Activated naive CD8-positive, alpha-beta T cell treated with anti-CD3 and anti-CD28 coated beads, Interleukin-2, amount 10 ng/mL, durations not matched to agents 7 days and 5 days (primary cell): ENCODE data around the gene SAMD15. TPM values are rescaled to one million over a fixed set of nuclear protein-coding genes. Genes with fewer than 3 reads are reported as not detected.
"Not testable (repeated sequence)": the region's sequence is repeated elsewhere in the genome, so short reads cannot be mapped to it uniquely, and the experiment has no call there.

Experiments
- ATAC-seq: fragments of 150-1000 bp; cut with Tn5 transposase; one replicate; pipeline ENCODE4 v1.10.0; 2021; ENCODE audit warnings: low read depth, moderate library complexity
- POLR2A ChIA-PET: fragments of 350-600 bp; sonication (Branson Sonifier 250); formaldehyde crosslinking; loops from one replicate; lab custom pipeline; 2021; ENCODE audit warnings: antibody characterized with exemption; lab: Charles Lee
- DNase-seq: peaks from one replicate; pipeline ENCODE4 v3.0.0; 2021
- H3K27ac Mint-ChIP-seq: one replicate; pipeline ENCODE4 v1.8.0; 2022; ENCODE audit warnings: mild to moderate bottlenecking, mixed read lengths
- H3K27me3 Mint-ChIP-seq: one replicate; pipeline ENCODE4 v1.8.0; 2022; ENCODE audit warnings: mild to moderate bottlenecking, moderate library complexity, mixed read lengths
- H3K36me3 Mint-ChIP-seq: one replicate; pipeline ENCODE4 v1.8.0; 2021; ENCODE audit warnings: mild to moderate bottlenecking, mixed read lengths
- H3K4me1 Mint-ChIP-seq: one replicate; pipeline ENCODE4 v1.8.0; 2021; ENCODE audit warnings: mixed read lengths
- H3K4me3 Mint-ChIP-seq: one replicate; pipeline ENCODE4 v1.8.0; 2022; ENCODE audit warnings: mild to moderate bottlenecking, moderate library complexity, mixed read lengths
- H3K9me3 Mint-ChIP-seq: one replicate; pipeline ENCODE4 v1.8.0; 2021; ENCODE audit warnings: mixed read lengths
- total RNA-seq, 2 experiments: library from RNA; stranded (reverse); gene quantifications; one replicate each; pipeline ENCODE4 v1.2.3, GENCODE V29; 2021

Gene SAMD15
- not detected for total RNA-seq

DNA sequence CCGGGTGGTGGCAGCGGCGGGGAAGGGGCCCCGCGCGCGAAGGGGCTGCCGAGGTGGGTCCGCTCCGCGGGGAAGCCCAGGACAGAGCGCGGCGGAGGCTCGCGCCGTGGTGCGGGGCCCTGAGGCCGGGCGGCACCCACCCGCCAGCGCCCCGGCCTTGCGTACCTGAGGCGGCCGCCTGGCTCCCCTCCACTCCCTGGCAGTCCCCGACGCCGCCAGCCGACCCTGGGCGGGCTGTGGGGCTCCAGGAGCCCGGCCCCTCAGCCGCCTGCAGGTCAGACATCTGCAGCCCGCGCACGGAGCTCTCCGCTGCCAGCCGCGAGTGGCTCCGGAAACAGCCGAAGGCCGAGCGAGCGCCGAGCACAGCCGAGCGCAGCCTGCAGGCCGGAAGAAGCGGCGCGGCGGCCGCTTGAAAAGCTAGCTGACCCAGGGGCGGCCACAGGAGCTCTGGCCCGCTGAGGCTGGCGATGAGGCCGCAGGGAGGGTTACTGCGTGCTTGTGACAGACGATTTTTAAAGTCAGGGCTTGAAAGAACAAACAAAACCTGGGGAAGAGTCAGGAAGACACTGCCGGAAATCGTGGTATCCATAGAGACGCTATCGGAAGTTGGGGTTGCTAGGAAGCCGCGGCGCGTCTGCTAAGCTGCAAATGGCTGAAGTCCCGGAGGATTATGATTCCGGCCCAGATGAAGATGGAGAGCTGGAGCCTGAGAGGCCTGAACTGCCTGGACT lies at the start of gene SAMD15, which contains the start of gene TMED8:
SAMD15 (plus strand) TSS at position 609 of the 731 bp plus-strand sequence; CDS start at position 649, 40 bp downstream.
TMED8 (minus strand) TSS at position 324 of the 731 bp plus-strand sequence; CDS start at position 283, 41 bp downstream.
- POLR2A ChIA-PET: interaction anchor here (0.9 to 1.8 kb wide), 6 partner anchors 9 to 82 kb away, joined by 3 to 23 read pairs (median 6); partner anchors contain the start of genes AHSA1, GSTZ1, POMT2 and VIPAS39
- peak; percentile 97 for ATAC-seq
- peaks cover 21% of the 10 kb centered on the region for H3K36me3 Mint-ChIP-seq
- H3K9me3 Mint-ChIP-seq: peaks cover 4% of the 10 kb centered on the region
- peak within 1 kb of the TSS; percentile 90 for H3K27ac Mint-ChIP-seq
- peaks cover 27% of the 10 kb centered on the region for H3K4me1 Mint-ChIP-seq
- H3K4me3 Mint-ChIP-seq: peak within 1 kb of the TSS; percentile 93
- H3K27me3 Mint-ChIP-seq: peaks cover 4% of the 10 kb centered on the region
- peak; percentile 89 for DNase-seq

DNA sequence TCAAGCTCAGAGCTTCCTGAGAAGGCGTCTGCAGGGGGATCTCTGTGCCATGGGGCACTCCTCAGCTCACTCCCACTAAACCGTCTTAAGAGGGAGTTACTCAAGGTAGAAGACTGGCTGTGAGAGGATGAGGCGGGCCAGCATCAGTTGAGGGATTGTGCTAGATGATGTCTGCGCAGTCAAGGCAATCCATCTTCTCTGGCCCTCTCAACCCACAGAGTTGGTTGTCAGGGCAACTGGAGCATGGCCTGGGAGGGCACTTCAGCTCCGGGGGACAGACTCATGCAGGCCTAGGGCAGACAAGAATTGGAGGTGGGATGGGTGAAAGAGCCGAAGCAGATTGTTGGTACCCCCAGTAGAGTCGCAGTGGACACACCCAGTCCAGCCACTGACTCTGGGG lies 47.3 kb upstream of the SAMD15 start:
- ATAC-seq (no peak), DNase-seq (no peak)
- H3K4me3 Mint-ChIP-seq: no peak overlapping the region
- no peaks in the 10 kb centered on the region for H3K4me1 Mint-ChIP-seq
- H3K36me3 Mint-ChIP-seq: no peaks in the 10 kb centered on the region
- H3K27me3 Mint-ChIP-seq: no peaks in the 10 kb centered on the region
- no peak overlapping the region for H3K27ac Mint-ChIP-seq
- POLR2A ChIA-PET: interaction anchor here (1.2 kb wide), 1 partner anchor 9 kb away, joined by 4 read pairs; the partner anchor contains the start of genes GSTZ1 and POMT2
- no peaks in the 10 kb centered on the region for H3K9me3 Mint-ChIP-seq

- POLR2A ChIA-PET: no interaction called here
- DNase-seq (no peak), ATAC-seq (no peak)
- Mint-ChIP-seq H3K27ac (no peak overlapping the region), H3K36me3 (peaks cover 3% of the 10 kb centered on the region), H3K27me3 (no peaks in the 10 kb centered on the region), H3K4me3 (no peak overlapping the region), H3K9me3 (no peaks in the 10 kb centered on the region), H3K4me1 (peaks cover 4% of the 10 kb centered on the region)
These were observed 41.6 kb upstream of the SAMD15 start for GRCh38 chr14:77335576-77335975.

DNA sequence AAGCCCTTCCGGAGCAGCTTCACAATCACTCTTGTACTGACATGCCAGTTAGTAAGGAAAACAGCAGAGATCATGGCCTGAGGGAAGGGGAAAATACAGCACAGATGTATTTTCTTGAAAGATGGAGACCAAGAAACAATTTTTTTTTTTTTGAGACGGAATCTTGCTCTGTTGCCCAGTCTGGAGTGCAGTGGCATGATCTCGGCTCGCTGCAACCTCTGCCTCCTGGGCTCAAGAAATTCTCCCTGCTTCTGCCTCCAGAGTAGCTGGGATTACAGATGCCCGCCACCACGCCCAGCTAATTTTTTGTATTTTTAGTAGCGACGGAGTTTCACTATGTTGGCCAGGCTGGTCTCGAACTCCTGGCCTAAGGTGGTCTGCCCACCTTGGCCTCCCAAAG lies 39.9 kb upstream of the SAMD15 start:
- H3K27ac Mint-ChIP-seq, H3K36me3 Mint-ChIP-seq, ATAC-seq, H3K27me3 Mint-ChIP-seq, H3K9me3 Mint-ChIP-seq, POLR2A ChIA-PET, DNase-seq, H3K4me3 Mint-ChIP-seq, H3K4me1 Mint-ChIP-seq: not testable (repeated sequence)

DNA sequence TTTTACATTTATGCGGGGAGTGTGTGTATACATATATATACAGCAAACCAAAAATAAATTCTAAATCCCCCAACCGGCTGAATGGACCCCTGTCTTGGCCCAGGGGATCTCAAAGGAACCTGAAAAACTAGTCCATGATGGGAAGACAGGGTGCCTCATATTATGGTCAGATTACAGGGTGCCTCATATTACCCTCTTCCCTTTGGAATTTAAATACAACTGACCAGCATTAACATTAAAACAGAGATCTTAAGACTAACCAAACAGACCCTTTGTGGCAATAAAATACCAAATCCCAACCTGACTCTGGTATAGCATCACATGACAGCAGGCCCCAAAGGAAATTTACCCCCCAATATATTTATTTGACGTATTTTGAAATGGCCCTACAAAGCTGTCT lies 39.3 kb upstream of the SAMD15 start:
- Mint-ChIP-seq H3K4me1 (peaks cover 4% of the 10 kb centered on the region), H3K36me3 (peaks cover 6% of the 10 kb centered on the region), H3K27ac (no peak overlapping the region), H3K27me3 (no peaks in the 10 kb centered on the region), H3K9me3 (no peaks in the 10 kb centered on the region), H3K4me3 (no peak overlapping the region)
- POLR2A ChIA-PET: no interaction called here
- ATAC-seq (no peak), DNase-seq (no peak)

- no peak for DNase-seq
- ATAC-seq: no peak
- Mint-ChIP-seq H3K4me1 (peaks cover 4% of the 10 kb centered on the region), H3K4me3 (no peak overlapping the region), H3K27me3 (no peaks in the 10 kb centered on the region), H3K9me3 (no peaks in the 10 kb centered on the region), H3K36me3 (peaks cover 6% of the 10 kb centered on the region), H3K27ac (no peak overlapping the region)
- POLR2A ChIA-PET: no interaction called here
These were observed 38.9 kb upstream of the SAMD15 start for GRCh38 chr14:77338302-77338701.

DNA sequence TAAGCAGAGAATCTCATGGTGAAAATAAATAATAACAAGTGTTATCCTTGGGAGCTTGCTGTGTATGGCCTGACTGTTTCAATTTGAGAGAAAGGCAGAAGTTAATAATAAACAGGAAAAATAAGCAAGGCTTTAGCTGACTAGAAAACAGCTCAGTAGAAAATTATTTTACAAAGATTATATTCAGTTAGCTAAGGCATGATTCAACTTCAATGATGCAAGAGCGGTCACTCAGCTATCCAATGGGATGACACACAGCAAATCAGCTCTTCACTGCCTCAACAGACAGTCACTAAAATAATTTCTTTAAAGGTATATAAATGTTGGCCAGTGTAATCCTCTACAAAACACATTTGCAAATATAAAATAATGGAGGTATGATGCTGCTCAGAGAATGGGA lies 37.8 kb upstream of the SAMD15 start:
- DNase-seq (no peak), ATAC-seq (no peak)
- Mint-ChIP-seq H3K36me3 (peaks cover 6% of the 10 kb centered on the region), H3K9me3 (no peaks in the 10 kb centered on the region), H3K27me3 (no peaks in the 10 kb centered on the region), H3K4me1 (peaks cover 4% of the 10 kb centered on the region), H3K4me3 (no peak overlapping the region), H3K27ac (no peak overlapping the region)
- POLR2A ChIA-PET: no interaction called here

- POLR2A ChIA-PET: no interaction called here
- H3K9me3 Mint-ChIP-seq: no peaks in the 10 kb centered on the region
These were observed 36.8 kb upstream of the SAMD15 start for GRCh38 chr14:77340389-77340788.

DNA sequence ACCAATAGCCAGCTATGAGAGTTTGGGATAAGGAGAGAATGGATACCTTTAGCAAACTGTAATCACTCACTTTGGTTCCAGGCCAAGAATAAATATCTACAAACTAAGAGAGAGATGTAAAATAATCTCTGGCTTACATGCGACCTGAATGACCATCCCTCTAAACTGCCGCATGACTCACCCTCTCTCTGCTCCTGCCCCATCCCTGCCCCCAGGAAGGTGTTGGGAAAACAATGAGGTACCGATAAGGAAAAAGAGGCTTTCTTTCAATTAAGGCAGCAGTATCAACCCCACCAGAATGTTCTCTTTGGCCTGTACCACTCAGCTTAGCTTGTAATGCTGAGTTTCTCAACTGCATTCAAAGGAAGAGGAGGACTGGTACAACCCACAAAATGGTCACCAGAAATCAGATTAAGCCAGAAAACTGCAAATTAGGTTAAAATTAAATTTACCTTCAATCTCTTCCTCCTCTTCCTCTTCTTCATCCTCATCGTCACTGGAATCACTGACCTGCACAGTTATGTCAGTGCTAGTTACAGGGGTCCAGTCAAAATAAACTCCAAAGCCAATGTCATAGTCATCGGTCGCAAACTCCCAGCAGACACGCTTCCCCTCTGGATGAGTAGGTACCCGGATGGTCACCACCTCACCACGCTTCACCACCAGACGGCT lies 34.3 kb upstream of the SAMD15 start:
- ATAC-seq: no peak

More at GRCh38 chr14:77340389-77340788, 36.8 kb upstream of the SAMD15 start:
- Mint-ChIP-seq H3K27me3 (no peaks in the 10 kb centered on the region), H3K36me3 (peaks cover 6% of the 10 kb centered on the region), H3K27ac (no peak overlapping the region), H3K4me3 (no peak overlapping the region), H3K4me1 (peaks cover 4% of the 10 kb centered on the region)
- DNase-seq: no peak
- no peak for ATAC-seq

DNA sequence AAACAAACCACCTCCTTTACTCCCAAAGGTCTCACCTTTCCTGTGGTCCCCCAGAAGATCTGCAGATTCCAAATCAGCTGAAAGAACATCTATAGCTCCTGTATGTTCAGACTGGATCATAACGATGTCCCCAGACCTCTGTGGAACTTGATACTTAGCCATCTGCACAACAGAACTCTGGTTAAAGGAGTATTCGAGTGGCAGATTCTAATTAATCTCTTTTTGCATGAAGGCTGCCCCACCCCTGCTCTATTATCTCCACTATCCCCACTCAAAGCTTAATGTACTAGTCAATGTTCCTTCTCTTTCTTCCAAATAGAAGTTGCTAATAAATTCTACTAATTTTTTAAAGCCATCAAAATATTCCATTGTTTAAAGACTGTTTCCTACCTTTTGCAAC lies 33.5 kb upstream of the SAMD15 start:
- H3K27ac Mint-ChIP-seq: no peak overlapping the region
- DNase-seq: no peak
- no peak for ATAC-seq
- no peaks in the 10 kb centered on the region for H3K27me3 Mint-ChIP-seq
- no peaks in the 10 kb centered on the region for H3K9me3 Mint-ChIP-seq
- H3K4me1 Mint-ChIP-seq: peaks cover 1% of the 10 kb centered on the region
- peaks cover 8% of the 10 kb centered on the region for H3K36me3 Mint-ChIP-seq
- POLR2A ChIA-PET: no interaction called here
- no peak overlapping the region for H3K4me3 Mint-ChIP-seq

More for the DNA sequence above, 34.3 kb upstream of the SAMD15 start:
- no peak for DNase-seq
- no peaks in the 10 kb centered on the region for H3K27me3 Mint-ChIP-seq
- H3K9me3 Mint-ChIP-seq: no peaks in the 10 kb centered on the region
- no peak overlapping the region for H3K27ac Mint-ChIP-seq
- POLR2A ChIA-PET: interaction anchor here (1.0 kb wide), 1 partner anchor 21 kb away, joined by 3 read pairs; no protein-coding TSS in a partner anchor
- no peak overlapping the region for H3K4me3 Mint-ChIP-seq
- peaks cover 8% of the 10 kb centered on the region for H3K36me3 Mint-ChIP-seq
- peaks cover 4% of the 10 kb centered on the region for H3K4me1 Mint-ChIP-seq

DNA sequence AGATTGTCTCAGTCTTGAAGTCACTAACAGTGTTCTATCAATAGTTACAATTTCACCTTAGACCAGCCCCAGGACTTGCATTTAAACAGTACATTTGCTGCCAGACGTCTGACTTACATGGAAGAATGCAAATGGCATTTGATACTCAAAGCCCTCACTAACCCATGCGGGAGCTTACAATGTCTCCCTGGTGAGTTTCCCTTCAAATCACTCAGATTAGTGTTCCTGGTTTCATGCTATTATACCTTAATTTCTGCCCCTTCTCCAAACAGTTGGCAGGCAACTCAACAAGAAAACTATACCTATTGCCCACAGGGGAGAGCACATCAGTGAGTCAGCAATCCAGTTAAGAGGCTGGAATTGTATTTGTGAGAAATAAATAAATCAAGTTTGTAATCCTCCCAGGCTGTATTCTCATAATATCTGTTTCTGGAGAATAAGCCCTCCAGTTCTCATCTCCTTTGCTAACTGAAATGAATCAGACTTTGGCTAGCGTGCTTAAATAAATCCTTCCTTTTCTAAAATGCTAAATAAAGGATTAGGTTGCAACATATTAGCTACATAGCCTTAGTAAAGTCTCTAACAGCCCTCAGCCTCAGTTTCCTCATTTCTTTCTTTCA lies 32.7 kb upstream of the SAMD15 start:
- H3K36me3 Mint-ChIP-seq: peaks cover 11% of the 10 kb centered on the region
- no peak overlapping the region for H3K27ac Mint-ChIP-seq
- ATAC-seq (no peak), DNase-seq (no peak)
- H3K4me3 Mint-ChIP-seq: no peak overlapping the region
- no peaks in the 10 kb centered on the region for H3K27me3 Mint-ChIP-seq
- no peaks in the 10 kb centered on the region for H3K9me3 Mint-ChIP-seq
- POLR2A ChIA-PET: no interaction called here
- H3K4me1 Mint-ChIP-seq: no peaks in the 10 kb centered on the region

DNA sequence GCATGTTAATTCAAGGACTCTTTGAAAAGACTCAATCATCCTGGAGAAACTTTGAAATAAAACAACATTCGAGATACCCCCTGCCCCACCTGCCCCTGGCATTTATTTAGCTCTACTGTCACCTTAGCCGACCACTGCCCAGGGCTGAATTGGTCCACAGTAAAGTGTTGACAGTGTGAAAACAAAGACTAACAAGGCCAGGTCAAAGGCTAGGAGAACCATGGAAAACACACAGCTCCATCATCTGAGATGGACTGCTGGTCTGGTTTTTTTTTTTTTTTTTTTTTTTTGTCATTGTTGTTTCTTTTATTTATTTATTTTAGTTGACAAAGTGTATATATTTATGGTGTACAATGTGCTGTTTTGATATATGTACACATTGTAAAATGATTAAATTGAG lies 30.7 kb upstream of the SAMD15 start:
- Mint-ChIP-seq H3K4me3 (no peak overlapping the region), H3K36me3 (peaks cover 13% of the 10 kb centered on the region), H3K9me3 (no peaks in the 10 kb centered on the region), H3K27ac (no peak overlapping the region), H3K4me1 (no peaks in the 10 kb centered on the region), H3K27me3 (no peaks in the 10 kb centered on the region)
- ATAC-seq (no peak), DNase-seq (no peak)
- POLR2A ChIA-PET: no interaction called here

- POLR2A ChIA-PET: no interaction called here
- Mint-ChIP-seq H3K4me3 (no peak overlapping the region), H3K36me3 (peaks cover 13% of the 10 kb centered on the region), H3K4me1 (no peaks in the 10 kb centered on the region), H3K27me3 (no peaks in the 10 kb centered on the region), H3K9me3 (no peaks in the 10 kb centered on the region), H3K27ac (no peak overlapping the region)
- no peak for DNase-seq
- ATAC-seq: no peak
These were observed 29.4 kb upstream of the SAMD15 start for GRCh38 chr14:77347751-77348150.
